Psoas muscle (tissue), 8 donors: Measurements from ENCODE around the gene DPH5. TPM values are rescaled to one million over a fixed set of nuclear protein-coding genes. Genes with fewer than 3 reads are reported as not detected.

Experiments
- ATAC-seq, 4 donors: fragments of 200-7000 bp; cut with Tn5 transposase; one replicate each; pipeline ENCODE4 v1.9.1; 2020; ENCODE audit warnings: moderate library complexity in 3 of 4, mild to moderate bottlenecking in 2 of 4
- DNase-seq, 2 donors: peaks; one replicate each; pipeline ENCODE4 v3.0.0-alpha.2; 2020
- H3K27ac ChIP-seq: fragments of 200-600 bp; one replicate; pipeline ENCODE4 v1.8.0; 2022
- H3K27me3 ChIP-seq, 3 donors: fragments of 200-600 bp in 1 of 3; one replicate each; pipeline versions ENCODE4 v1.6.1 to v1.8.0; 2013 to 2022; ENCODE audit warnings: low read length in 2 of 3, mild to moderate bottlenecking in 2 of 3, moderate library complexity in 1 of 3; ENCODE audit not compliant: insufficient read depth in 3 of 3
- H3K36me3 ChIP-seq, 2 donors: fragments of 200-600 bp in 1 of 2; one replicate each; pipeline versions ENCODE4 v1.6.1 to v1.8.0; 2013 to 2022; ENCODE audit warnings: low read depth in 1 of 2, mild to moderate bottlenecking in 1 of 2, moderate library complexity in 1 of 2; ENCODE audit not compliant: insufficient read depth in 1 of 2
- H3K4me1 ChIP-seq: fragments of 200-600 bp; one replicate; pipeline ENCODE4 v1.8.0; 2022
- H3K4me3 ChIP-seq: fragments of 200-600 bp; one replicate; pipeline ENCODE4 v1.8.0; 2022; ENCODE audit warnings: mild to moderate bottlenecking
- H3K9me3 ChIP-seq: fragments of 200-600 bp; one replicate; pipeline ENCODE4 v1.8.0; 2022
- CTCF ChIP-seq: fragments of 200-600 bp; IDR thresholded peaks from one replicate; pipeline ENCODE4 v1.8.0; 2022; ENCODE audit warnings: antibody characterized with exemption
- WGBS, 3 donors: extraction: QIAGEN DNeasy Blood & Tissue Kit; methylation state at CpG; one replicate each; pipeline versions ENCODE4 v1.1.6 to v1.1.7; 2013; 5-methylcytosine and 5-hydroxymethylcytosine counted together
- intact Hi-C, 2 donors: fragments of 100-400 bp; cut with DNase I; formaldehyde crosslinking; loops; one replicate each; pipeline versions ENCODE4 v1.11.0 to v1.14.2; 2022
- polyA plus RNA-seq, 3 donors: library from polyadenylated mRNA; stranded (reverse); fragments of 200-250 nt; gene quantifications; one replicate each; pipeline ENCODE4 v1.2.3, GENCODE V29; 2013
- total RNA-seq, 4 donors: library from RNA; stranded (reverse); fragmentation: NEBNext Ultra II Directional in 2 of 4; extraction: Animal tissue kit (Norgen Biotek cat#: 25700) in 2 of 4; gene quantifications; one replicate each; pipeline versions ENCODE4 v1.2.1 to v1.2.4, GENCODE V29; 2021 to 2023
- donor health status: healthy with polysubstance abuse.
- donor health status: DM: no; HTN: no; CAD: no; lungs with moderate emphysema.
- donor health status: Bipolar disorder and iron deficiency.
- donor health status: healthy.
- donor health status: DM: yes; HTN: yes; CAD: no.
- donor health status: DM: no; HTN: no; CAD: no.
- donor health status: DM: no; HTN: no; CAD: no.
- donor health status: DM: yes; HTN: yes; CAD: no.

DPH5 gene
- total and polyA plus RNA-seq, 7 donors = 18.6 to 44.0 (median 31.1) TPM

GRCh38 chr1:101005183-101005582 lies 20.4 kb downstream of the DPH5 start:
- Histone ChIP-seq H3K36me3 (peaks cover 0 to 39% of the 10 kb centered on the region in 2 donors), H3K4me3 (no peak overlapping the region), H3K27ac (no peak overlapping the region), H3K27me3 (no peaks in the 10 kb centered on the region), H3K9me3 (no peaks in the 10 kb centered on the region), H3K4me1 (peaks cover 22% of the 10 kb centered on the region)
- 96 to 100% (median 96%) methylated on average over 1 of the region's 1 CpG for WGBS, 3 donors
- DNase-seq (no peak), ATAC-seq (no peak)
- TF ChIP-seq CTCF = no peak
- intact Hi-C loops = no loop called here

- 48 to 66% (median 55%) methylated on average over 3 of the region's 3 CpGs for WGBS, 3 donors
- no peaks in the 10 kb centered on the region for H3K27me3 ChIP-seq
- H3K36me3 ChIP-seq = peaks cover 0 to 39% of the 10 kb centered on the region in 2 donors
- no peak for TF ChIP-seq CTCF
- H3K4me3 ChIP-seq = no peak overlapping the region
- intact Hi-C loops = no loop called here
- peak in 3 of 4 donors; percentile 56 to 83 (median 77) for ATAC-seq
- H3K9me3 ChIP-seq = no peaks in the 10 kb centered on the region
- H3K4me1 ChIP-seq = peaks cover 22% of the 10 kb centered on the region
- no peak overlapping the region for H3K27ac ChIP-seq
- DNase-seq = no peak
Measured at GRCh38 chr1:101004670-101005069, 20.9 kb downstream of the DPH5 start.

- ATAC-seq (peak in 3 of 4 donors; percentile 78 to 83 (median 80)), DNase-seq (no peak)
- 59 to 72% (median 62%) methylated on average over 1 of the region's 1 CpG for WGBS, 3 donors
- H3K27me3 ChIP-seq = no peaks in the 10 kb centered on the region
- peaks cover 22% of the 10 kb centered on the region for H3K4me1 ChIP-seq
- H3K27ac ChIP-seq = no peak overlapping the region
- no peak for TF ChIP-seq CTCF
- intact Hi-C loops = no loop called here
- no peak overlapping the region for H3K4me3 ChIP-seq
- peaks cover 0 to 41% of the 10 kb centered on the region in 2 donors for H3K36me3 ChIP-seq
- H3K9me3 ChIP-seq = no peaks in the 10 kb centered on the region
Measured at GRCh38 chr1:101004061-101004460, 21.5 kb downstream of the DPH5 start.

- H3K27me3 ChIP-seq = no peaks in the 10 kb centered on the region
- H3K4me1 ChIP-seq = peaks cover 22% of the 10 kb centered on the region
- no peak for DNase-seq
- peak overlapping the region; percentile 60 for H3K27ac ChIP-seq
- peaks cover 0 to 41% of the 10 kb centered on the region in 2 donors for H3K36me3 ChIP-seq
- ATAC-seq = peak; percentile 42 to 70 (median 66)
- WGBS, 3 donors = 7 to 25% (median 19%) methylated on average over 1 of the region's 1 CpG
- H3K9me3 ChIP-seq = no peaks in the 10 kb centered on the region
- H3K4me3 ChIP-seq = no peak overlapping the region
- intact Hi-C loops = no loop called here
- TF ChIP-seq CTCF = no peak
Measured at GRCh38 chr1:101003012-101003650, 22.5 kb downstream of the DPH5 start.

- H3K36me3 ChIP-seq = peaks cover 0 to 40% of the 10 kb centered on the region in 2 donors
- no peak overlapping the region for H3K4me3 ChIP-seq
- intact Hi-C loops = no loop called here
- H3K4me1 ChIP-seq = peaks cover 22% of the 10 kb centered on the region
- no peak for DNase-seq
- H3K27me3 ChIP-seq = no peaks in the 10 kb centered on the region
- ATAC-seq = peak in 3 of 4 donors; percentile 30 to 46 (median 38)
- no peak for TF ChIP-seq CTCF
- H3K9me3 ChIP-seq = no peaks in the 10 kb centered on the region
- 42 to 49% (median 43%) methylated on average over 2 of the region's 2 CpGs for WGBS, 3 donors
- peak overlapping the region; percentile 60 for H3K27ac ChIP-seq
Measured at GRCh38 chr1:101002551-101002950, 23.0 kb downstream of the DPH5 start.
